NCI-H82 treated with DMSO at 0.1 percent for 48 hours (cell line): ENCODE results near the gene CRYGC.
A peak's percentile ranks its signal among the peaks of the same experiment; 100 is the strongest.

ENCODE experiments used
- DNase-seq: peaks from one replicate; lab custom pipeline; 2025; ENCODE audit not compliant: unreplicated experiment; lab: John Stamatoyannopoulos, UW

CRYGC gene, protein sequence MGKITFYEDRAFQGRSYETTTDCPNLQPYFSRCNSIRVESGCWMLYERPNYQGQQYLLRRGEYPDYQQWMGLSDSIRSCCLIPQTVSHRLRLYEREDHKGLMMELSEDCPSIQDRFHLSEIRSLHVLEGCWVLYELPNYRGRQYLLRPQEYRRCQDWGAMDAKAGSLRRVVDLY

DNA sequence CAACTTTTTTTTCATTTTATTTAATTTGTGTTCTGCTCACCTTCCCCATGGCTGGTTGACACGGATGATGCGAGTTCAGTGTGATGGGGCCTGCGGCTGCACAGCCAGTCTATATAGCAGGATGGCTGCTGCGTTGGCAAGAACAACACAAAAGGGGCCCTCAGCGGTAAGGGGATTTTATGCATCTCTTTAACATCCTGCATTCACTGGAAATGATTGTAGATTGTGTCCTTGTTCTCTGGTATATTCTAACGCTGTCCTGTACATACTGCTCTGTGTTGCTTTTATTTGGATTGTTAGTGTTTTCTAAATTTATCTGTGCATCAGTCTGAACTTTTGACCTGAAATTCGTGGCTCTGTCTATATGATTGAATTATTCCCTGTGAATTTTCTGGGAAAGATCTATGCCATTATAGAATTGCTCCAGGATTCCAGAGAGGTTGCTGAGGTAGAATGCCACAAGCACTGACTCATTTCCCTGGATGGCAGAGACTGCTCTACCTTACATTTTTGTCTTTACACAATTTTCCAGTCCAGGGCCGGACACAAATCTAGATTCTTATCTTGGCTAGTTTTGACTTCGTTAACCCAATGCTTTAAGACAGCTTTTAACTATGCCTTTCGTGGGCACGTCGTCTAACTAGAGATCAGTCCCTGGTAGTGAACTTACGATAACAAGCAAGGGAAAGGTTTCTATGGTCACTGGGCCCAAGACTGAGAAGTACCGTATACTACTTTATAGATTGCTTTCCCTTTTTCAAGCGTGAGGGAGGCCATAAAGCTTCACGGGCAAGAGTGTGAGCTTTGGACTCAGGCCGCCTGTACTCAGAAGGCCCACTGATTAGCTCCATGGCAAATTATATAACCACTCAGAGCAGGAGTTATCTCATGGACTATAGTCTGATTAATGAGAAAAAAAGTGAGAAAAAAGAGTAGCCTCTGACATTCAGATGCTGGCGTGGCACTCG lies at the start of gene CRYGC:
CRYGC (minus strand) TSS at position 85 of the 968 bp plus-strand sequence; CDS start at position 49, 36 bp downstream.
- no peak for DNase-seq

DNA sequence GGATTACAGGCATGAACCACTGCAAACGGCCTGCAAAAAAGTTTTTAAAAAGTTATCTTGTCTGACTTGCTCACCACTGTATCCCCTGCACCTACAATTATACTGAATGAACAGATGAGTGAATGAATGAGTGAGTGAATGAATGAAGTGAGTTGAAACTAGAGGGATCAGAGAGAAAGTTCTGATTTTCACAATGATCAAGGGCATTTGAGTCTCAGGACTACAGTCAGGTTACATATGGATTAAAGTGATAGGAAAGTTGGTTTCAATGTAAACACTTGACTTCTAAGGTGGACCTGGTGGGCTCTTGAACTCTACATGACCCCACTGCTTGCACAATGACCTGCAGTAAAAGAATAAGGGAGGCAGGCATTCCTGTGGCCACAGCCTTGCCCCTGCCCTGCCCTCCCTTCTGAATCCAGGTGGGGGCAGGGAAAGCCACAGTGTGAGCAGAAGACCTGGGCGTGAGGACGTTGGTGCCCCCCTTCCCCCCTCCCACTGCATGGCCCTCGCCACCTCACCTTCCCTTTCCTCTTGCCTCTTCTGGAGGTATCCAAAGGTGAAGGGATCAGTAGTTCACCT lies 49.5 kb upstream of the CRYGC start:
- DNase-seq: no peak

DNA sequence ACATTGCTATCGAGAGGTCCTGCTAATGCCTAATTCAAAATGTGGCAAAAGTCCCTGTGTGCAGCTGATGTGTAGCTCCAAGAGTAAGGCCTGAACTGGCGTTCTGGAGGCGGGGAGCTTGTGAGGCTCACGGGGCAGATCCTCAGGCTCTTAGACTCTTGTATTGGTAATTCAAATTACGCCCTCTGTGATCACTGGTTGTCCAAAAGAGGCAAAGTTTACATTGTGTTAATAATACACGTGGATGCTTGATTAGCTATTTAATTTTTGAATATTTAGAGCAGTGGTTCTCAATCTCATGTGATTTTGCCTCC lies 46.2 kb upstream of the CRYGC start:
- no peak for DNase-seq

DNA sequence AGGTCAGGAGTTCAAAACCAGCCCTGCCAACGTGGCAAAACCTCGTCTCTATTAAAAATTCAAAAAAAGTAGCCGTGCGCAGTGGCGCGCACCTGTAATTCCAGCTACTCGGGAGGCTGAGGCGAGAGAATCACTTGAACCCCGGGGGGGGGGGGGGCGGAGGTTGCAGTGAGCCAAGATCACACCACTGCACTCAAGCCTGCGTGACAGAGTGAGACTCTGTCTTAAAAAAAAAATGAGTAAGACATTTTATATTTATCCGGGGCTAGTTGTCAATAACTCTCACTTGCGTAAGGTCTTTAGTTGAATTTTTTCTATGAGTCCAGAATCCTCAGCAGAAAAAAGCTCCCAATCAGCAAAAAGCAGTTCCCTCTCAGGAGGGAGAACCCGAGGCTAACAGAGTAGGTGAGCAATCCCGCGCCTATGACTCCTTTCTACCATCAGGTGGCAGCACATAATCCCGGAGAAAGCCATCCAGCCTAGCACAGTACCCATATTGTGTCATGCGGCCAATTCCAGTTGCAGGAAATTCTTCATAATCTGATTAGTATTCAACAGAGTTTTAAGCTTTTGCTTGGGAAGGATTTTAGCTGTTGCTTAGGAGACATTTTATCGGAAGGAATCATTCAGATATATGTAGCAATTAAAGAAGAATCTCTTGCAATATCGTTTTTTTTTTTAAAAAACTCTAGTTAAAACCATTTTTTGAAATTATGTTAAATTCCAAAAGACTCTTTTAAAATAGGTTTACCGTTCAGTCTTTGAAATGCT lies 45.6 kb upstream of the CRYGC start:
- peak; percentile 97 for DNase-seq

DNA sequence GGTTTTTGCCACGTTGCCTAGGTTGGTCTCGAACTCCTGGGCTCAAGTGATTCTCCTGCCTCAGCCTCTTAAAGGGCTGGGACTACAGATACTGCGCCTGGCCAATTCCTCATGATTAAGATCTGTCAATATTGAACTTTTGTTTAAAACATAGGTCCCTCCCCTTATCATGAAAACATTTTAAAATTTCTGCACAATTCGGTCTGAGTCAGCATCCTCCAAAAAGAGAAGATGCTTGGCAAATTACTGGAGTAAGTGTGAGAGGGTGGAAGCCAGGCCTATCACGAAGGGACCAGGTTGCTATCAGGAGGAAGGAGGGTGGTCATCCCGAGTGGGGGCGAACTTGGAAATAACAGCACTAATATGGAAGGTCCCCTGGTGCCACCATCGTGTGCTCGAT lies 44.5 kb upstream of the CRYGC start:
- DNase-seq: no peak

DNA sequence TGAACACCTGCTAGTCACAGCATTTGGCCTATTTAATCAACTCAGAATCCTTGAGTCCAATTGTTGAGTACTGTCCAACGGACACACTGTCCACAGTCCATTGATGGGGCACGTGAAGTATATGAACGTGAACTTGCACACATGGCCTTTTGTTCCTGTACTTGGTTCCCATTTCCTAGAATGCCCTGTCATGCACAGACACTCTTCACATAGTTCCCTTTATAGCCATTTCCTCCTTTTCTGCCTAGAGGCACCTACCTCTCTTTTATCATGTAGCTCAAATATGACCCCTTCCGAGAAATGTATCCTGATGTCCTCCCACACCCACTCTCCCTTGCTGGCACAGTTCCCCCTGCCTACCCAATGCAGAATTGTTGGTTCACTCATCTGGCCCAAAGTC lies 42.5 kb upstream of the CRYGC start:
- no peak for DNase-seq

DNA sequence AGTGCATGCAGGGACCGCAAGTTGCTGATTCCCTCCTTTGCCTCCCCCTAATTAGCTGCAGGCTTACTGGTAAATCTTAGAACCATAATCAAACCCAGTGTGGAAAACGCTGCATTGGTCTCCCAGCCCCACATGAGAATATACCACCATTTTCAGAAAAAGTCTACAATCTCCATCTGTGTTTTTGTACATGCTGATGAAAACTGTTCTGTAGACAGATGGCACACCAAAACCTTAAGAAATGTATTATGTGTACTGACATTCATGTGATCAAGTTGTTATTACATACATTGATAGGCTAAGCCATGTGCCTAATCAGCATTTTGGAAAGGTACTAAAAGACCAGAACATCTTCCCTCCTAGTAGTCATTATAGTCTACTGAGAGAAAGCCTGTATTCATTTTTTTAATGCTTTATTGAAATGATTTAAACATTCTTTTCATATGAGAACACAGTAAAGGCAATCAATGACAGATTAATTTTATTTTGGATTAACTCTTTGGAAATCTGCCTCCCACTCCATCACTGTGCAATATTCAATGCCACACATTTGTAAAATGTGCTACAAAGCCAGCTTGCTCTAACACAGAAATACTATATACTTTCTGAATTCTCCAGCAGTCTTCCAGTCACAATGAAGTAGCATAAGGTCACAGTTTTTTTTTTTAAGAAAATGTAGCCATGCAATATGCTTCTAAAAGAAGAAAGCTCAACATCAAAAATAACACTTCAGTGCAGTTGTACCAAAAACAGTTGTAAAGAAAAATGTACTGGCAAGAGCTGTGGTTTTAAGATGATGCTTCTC lies 35.5 kb upstream of the CRYGC start:
- no peak for DNase-seq

DNA sequence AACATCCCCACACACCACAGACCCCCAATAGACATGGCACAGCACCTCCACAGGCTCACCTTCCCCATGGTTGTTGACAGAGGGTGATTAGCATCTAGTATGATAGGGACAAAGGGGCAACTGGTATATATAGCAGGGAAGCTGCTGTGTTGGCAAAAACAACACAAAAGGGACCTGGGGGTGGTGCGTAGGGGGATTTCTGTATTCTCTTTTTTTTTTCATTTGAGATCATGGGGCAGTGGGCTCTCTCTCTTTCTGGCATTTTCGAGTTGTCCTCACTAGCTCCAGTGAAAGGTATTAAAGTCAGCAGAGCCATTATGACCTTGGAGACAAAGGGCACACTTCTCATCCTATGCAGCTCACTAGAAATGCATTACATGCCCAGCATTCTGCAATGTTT lies 33.9 kb upstream of the CRYGC start, which contains the start of gene CRYGA:
CRYGA (minus strand) TSS at position 101 of the 400 bp plus-strand sequence; CDS start at position 68, 33 bp downstream.
- no peak for DNase-seq

DNA sequence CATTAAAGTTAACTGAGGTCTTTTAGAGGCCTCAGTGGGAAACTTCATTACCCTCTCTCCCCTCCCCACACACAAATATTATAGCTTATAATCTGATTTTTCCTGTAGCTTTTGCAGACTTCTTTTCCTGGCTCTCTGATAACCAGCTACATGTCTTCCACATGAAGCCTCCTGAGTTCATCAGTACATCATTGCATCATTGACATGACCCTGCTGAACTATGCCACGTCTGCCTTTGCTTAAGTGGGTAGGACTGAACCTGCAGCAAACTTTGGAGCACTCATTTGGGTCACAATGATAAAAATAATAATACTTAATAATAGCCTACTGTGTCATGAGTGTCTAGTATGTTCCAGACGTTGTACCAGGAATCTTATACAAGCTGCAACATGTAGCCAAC lies 26.8 kb upstream of the CRYGC start:
- no peak for DNase-seq

DNA sequence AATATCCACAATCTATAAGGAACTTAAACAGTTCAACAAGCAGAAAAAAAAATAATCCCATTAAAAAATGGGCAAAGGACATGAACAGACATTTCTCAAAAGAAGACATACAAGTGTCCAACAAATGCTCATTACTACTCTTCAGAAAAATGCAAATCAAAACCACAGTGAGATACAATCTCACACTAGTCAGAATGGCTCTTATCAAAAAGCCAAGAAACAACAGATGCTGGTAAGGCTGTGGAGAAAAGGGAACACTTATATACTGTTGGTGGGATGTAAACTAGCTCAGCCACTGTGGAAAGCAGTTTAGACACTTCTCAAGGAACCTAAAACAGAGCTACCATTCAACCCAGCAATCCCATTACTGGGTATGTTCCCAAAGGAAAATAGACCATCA lies 23.5 kb upstream of the CRYGC start:
- DNase-seq: no peak

DNA sequence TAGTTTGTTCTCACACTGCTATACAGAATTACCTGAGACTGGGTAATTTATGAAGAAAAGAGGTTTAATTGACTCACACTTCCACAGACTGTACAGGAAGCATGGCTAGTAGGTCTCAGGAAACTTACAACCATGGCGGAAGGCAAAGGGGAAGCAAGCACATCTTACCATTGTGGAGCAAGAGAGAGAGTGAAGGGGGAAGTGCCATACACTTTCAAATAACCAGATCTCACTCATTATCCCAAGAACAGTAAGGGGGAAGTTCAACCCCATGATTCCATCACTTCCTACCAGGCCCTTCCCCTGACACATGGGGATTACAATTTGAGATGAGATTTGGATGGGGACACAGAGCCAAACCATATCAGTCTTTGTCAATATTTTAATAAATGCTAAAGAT lies 21.3 kb upstream of the CRYGC start:
- no peak for DNase-seq

DNA sequence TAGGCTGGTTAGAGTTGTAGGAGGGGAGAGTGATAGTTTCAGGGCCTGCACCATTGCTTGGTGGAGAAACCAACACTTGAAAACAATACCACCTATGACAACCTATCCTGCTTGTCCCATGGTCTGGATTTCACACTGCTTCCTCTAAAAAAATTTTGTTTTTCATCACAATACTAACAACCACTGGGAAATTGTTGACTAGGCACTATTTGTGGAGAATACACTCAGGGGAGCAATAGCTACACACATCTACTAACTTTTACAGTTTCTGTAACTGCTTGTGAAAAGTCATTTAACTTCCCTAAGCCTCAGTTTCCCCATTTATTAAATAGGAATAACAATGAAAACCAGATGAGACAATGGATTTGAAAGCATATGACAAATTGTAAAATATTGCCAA lies 20.5 kb upstream of the CRYGC start:
- DNase-seq: no peak

DNA sequence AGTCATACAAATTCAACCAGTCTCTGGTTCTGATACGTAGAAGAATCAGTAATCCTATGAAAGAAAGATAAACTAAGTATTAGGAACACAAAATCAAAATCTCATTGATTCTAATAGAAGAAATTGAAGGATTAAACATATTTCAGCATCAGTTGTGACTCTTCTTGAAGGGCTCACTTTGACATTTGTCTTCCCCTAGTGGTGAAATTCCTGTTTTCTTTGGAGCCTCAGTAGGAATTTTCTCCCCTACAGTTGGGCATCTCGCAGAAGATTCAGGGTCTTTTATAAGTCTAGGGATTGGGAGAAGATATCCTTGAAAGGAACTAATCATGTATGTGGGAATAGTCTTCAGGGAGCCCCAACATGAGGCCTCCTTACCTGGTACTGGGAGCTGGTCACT lies 19.2 kb upstream of the CRYGC start:
- no peak for DNase-seq

DNA sequence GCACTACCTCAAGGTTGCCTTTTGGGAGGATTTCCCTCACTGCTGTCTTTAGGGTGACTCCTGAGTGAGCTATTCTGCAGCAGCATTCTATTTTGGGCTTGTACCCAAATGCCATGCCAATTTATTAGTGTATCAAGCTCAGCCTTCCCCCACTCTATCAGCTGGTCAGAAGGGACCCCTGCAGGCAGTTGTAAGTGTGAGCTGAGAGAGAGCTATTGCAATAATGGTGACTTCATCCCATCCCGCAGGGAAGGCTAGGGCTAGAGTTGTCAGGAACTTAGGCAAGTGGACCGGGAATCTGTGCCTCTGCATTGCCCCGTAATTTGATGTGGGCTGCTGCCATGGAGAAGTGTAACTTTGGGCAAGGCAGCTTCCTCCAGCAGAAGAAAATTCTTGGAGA lies 18.1 kb upstream of the CRYGC start:
- DNase-seq: no peak

DNA sequence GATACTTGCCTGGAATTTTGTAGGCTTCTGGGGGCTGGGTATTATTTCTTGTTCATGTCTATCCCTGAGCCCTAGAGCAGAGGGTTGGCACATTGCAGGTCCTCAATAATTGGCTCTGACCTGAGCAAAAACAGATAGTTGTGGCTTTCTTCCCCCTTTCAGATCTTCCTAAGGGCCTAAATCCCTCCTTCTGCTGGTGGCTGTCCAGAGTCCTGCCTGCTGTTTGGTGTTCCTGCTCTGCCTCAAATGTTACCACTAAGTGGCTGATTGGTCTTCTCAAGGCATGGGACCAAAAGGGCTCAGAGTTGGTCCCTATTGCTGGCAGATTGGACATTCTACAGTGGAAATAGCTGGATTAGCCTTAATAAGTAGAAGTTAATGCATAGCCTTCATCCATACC lies 17.4 kb upstream of the CRYGC start:
- DNase-seq: no peak

DNA sequence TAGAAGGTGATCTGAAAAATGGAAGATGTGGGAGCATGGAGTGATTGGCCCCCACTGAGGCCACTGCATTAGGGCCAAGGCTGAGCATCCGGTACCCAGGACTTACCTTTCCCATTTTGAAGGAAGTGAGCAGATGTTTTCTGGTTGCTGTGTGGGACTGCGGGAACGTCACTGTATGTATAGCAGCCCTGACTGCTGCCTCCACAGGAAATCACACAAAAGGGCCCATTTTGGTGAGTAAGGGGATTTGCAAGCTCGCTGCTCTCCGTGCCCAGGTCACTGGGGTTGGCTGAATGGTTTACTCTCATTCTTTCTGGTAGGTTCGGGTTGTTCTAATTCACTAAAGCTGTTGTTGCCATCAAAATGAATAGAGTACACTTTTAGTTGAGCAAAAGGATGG lies 16.4 kb upstream of the CRYGC start, which contains the start of gene CRYGB:
CRYGB (minus strand) TSS at position 153 of the 400 bp plus-strand sequence; CDS start at position 115, 38 bp downstream.
- no peak for DNase-seq

DNA sequence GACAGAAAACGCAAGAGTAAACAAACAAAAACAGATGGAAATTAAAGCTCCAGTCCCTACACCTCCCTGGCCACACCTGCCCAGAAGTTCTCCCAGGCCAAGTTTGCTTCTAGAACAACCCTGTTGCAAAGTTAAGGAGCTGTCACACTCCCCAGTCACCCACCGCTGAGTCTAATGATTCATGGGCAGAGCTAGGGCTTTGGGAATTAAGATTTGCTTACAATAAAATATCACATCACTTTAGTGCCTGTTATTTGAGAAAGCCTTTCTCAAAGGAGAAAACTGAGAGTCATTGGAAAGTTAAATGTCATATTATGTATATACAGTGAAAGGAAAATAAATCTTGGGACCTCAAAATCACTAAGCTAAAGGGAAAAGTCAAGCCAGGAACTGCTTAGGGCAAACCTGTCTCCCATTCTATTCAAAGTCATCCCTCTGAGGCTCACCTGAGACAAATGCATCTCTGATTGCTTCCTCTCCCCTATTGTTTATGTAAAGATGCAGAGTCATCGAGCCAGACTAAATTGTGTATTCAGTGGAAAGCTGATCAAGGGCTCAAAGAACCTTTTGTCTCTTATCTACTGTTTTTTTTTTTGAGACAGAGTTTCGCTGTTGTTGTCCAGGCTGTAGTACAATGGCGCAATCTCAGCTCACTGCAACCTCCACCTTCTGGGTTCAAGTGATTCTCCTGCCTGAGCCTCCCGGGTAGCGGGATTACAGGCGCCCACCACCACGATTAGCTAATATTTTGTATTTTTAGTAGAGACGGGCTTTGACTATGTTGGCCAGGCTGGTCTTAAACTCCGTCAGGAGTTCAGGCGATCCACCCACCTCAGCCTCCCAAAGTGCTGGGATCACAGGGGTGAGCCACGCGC lies 13.5 kb upstream of the CRYGC start:
- no peak for DNase-seq

DNA sequence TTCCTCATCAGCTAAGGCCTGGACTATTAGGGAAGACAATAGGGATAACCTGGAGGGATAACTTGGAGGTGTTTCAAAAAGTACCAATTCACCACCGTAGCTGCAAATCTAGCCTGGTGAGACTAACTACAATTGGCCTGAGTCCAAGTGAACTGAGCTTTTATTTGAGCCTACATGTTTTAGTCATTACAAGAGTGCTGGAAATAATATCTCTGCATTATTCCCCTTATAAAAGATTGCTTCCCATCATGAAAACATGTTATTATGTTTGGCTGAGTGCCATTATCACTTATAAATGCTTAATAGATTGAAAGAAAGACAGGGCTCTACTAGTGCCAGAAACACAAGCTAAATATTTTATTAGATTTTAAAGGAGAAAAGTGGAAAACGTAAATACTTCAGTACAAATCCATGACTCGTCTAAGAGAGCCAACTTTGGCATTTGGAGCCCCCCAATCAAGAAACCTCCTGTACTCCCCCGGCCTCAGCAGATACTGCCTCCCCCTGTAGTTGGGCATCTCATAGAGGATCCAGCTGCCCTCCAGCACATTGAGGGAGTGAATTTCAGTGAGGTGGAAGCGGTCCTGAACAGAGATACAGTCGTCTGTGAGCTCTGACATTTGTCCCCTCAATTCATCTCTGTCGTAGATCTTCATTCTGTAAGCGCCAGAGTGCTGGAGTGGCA lies 12.8 kb upstream of the CRYGC start:
- DNase-seq: no peak

DNA sequence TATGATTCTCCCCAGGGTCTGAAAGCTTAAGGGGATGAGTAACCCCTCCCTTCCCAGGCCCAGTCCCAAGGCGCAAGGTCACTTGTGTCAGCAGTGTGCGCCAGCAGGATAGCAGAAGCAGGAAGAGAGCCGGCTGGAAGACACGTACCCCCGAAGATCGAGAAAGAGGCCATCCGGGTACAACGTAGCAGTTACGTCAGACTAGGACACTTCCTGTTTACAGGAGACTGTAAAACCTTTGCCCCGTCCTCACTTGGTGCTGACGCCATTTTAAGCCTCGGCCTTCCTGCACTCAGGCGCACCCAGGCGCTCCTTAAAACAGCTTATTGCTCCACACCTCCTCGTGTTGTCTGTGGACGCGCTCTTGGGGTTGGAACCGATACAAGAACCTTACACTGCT lies 9.8 kb upstream of the CRYGC start:
- DNase-seq: no peak
